OCI-LY3 (cell line): ENCODE measurements around the gene CT45A1.
"Not testable (repeated sequence)": the region's sequence is repeated elsewhere in the genome, so short reads cannot be mapped to it uniquely, and the experiment has no call there.

Experiments used
- H2AFZ ChIP-seq: fragments of 200-600, 300-600 bp; shearing (Covaris generic); 2 replicates; pipeline ENCODE4 v1.6.0; 2014; ENCODE audit warnings: antibody characterized with exemption, low read depth, low read length
- H3K27ac ChIP-seq: fragments of 200-600, 300-600 bp; sonication (generic); 2 replicates; pipeline ENCODE4 v1.5.1; 2014; ENCODE audit warnings: mild to moderate bottlenecking, low read length, moderate library complexity, mixed read lengths
- H3K27me3 ChIP-seq: fragments of 200-600, 300-600 bp; sonication (generic); 2 replicates; pipeline ENCODE4 v1.6.1; 2014; ENCODE audit warnings: low read depth, low read length, mixed read lengths
- H3K36me3 ChIP-seq: fragments of 200-600, 300-600 bp; sonication (generic); replicated peaks from 2 replicates; pipeline ENCODE3; 2014; ENCODE audit warnings: low read depth, low read length, mixed read lengths
- H3K4me1 ChIP-seq: fragments of 300-600, 200-600 bp; sonication (generic); 2 replicates; pipeline ENCODE4 v1.6.1; 2014; ENCODE audit warnings: low read length, mixed read lengths
- H3K4me2 ChIP-seq: fragments of 200-600, 300-600 bp; sonication (generic); 2 replicates; pipeline ENCODE4 v1.6.1; 2014; ENCODE audit warnings: low read length, mixed read lengths
- H3K4me3 ChIP-seq: fragments of 300-600, 200-600 bp; sonication (generic); 2 replicates; pipeline ENCODE4 v1.5.1; 2014; ENCODE audit warnings: antibody characterized with exemption, mild to moderate bottlenecking, low read length, moderate library complexity
- H3K79me2 ChIP-seq: fragments of 300-600, 200-600 bp; shearing (Covaris generic); 2 replicates; pipeline ENCODE4 v1.6.1; 2014; ENCODE audit warnings: mild to moderate bottlenecking, low read length, mixed read lengths
- H3K9ac ChIP-seq: fragments of 300-600, 200-600 bp; shearing (Covaris generic); 2 replicates; pipeline ENCODE4 v1.6.0; 2014; ENCODE audit warnings: mild to moderate bottlenecking, low read length, moderate library complexity
- H3K9me3 ChIP-seq: fragments of 200-600, 300-600 bp; shearing (Covaris generic); 2 replicates; pipeline ENCODE4 v1.6.1; 2014; ENCODE audit warnings: low read length, mixed read lengths; ENCODE audit not compliant: insufficient read depth
- H4K20me1 ChIP-seq: fragments of 200-600, 300-600 bp; sonication (generic); 2 replicates; pipeline ENCODE4 v1.6.1; 2016; ENCODE audit warnings: low read length, mixed read lengths; ENCODE audit not compliant: insufficient read depth
- CTCF ChIP-seq: fragments of 200-600, 300-600 bp; sonication (generic); IDR thresholded peaks from 2 replicates; pipeline ENCODE4 v1.5.1; 2014; ENCODE audit warnings: antibody characterized with exemption, low read length, low read depth
- EZH2phosphoT487 ChIP-seq: fragments of 200-600 bp; shearing (Covaris generic); IDR thresholded peaks from 2 replicates; pipeline ENCODE4 v1.6.1; 2018; ENCODE audit warnings: antibody characterized with exemption, mixed run types, low read depth

The CT45A1 gene

GRCh38 chrX:135698924-135699323 is 14.5 kb upstream of the CT45A1 start:
- Histone ChIP-seq H2AFZ (no peak overlapping the region), H3K4me2 (no peak overlapping the region), H3K27me3 (peaks cover 7% of the 10 kb centered on the region; the same call in 1 of the 2 replicates), H3K9ac (no peak overlapping the region), H3K4me1 (no peaks in the 10 kb centered on the region), H3K4me3 (no peak overlapping the region), H3K36me3 (no peaks in the 10 kb centered on the region), H4K20me1 (no peaks in the 10 kb centered on the region), H3K27ac (no peak overlapping the region), H3K79me2 (no peaks in the 10 kb centered on the region), H3K9me3 (no peaks in the 10 kb centered on the region)
- no peak for TF ChIP-seq EZH2phosphoT487
- TF ChIP-seq CTCF, result no peak

GRCh38 chrX:135707880-135708279 is 5.6 kb upstream of the CT45A1 start:
- Histone ChIP-seq H3K79me2 (no peaks in the 10 kb centered on the region), H4K20me1 (no peaks in the 10 kb centered on the region), H3K9me3 (no peaks in the 10 kb centered on the region), H3K27me3 (no peaks in the 10 kb centered on the region), H3K4me3 (peak overlapping the region; percentile 71), H3K4me2 (peak overlapping the region; percentile 72), H3K4me1 (peaks cover 5% of the 10 kb centered on the region), H3K9ac (peak overlapping the region; percentile 40; the same call in 1 of the 2 replicates), H2AFZ (peak overlapping the region; percentile 96), H3K36me3 (no peaks in the 10 kb centered on the region), H3K27ac (no peak overlapping the region)
- TF ChIP-seq CTCF (peak; percentile 74), EZH2phosphoT487 (no peak)

GRCh38 chrX:135713795-135714194 is 356 bp downstream of the CT45A1 start:
- Histone ChIP-seq H3K79me2 (peaks cover under 1% of the 10 kb centered on the region), H4K20me1 (no peaks in the 10 kb centered on the region), H2AFZ (no peak overlapping the region), H3K27ac (no peak overlapping the region), H3K4me2 (no peak overlapping the region), H3K4me3 (no peak overlapping the region), H3K9me3 (no peaks in the 10 kb centered on the region), H3K36me3 (no peaks in the 10 kb centered on the region), H3K4me1 (no peaks in the 10 kb centered on the region), H3K9ac (no peak overlapping the region), H3K27me3 (no peaks in the 10 kb centered on the region)
- TF ChIP-seq CTCF, result no peak
- TF ChIP-seq EZH2phosphoT487, result no peak

GRCh38 chrX:135734666-135735065 is 21.2 kb downstream of the CT45A1 start:
- not testable (repeated sequence) for H4K20me1 ChIP-seq, H3K4me2 ChIP-seq, H3K27me3 ChIP-seq, H3K27ac ChIP-seq, H3K9me3 ChIP-seq, H3K79me2 ChIP-seq, H3K9ac ChIP-seq, H2AFZ ChIP-seq, H3K36me3 ChIP-seq, H3K4me3 ChIP-seq
- peaks cover 17% of the 10 kb centered on the region for H3K4me1 ChIP-seq
